Measurements from ENCODE around the gene ZNF471. TPM values are rescaled to one million over a fixed set of nuclear protein-coding genes. Genes with fewer than 3 reads are reported as not detected.

ZNF471 gene
- total RNA-seq, 1 donor from 2014 or later = 2.4 TPM

- H3K36me3 ChIP-seq (ENCODE audit: control insufficient read depth, insufficient read depth, low read length) = no peaks in the 10 kb centered on the region
- no peaks in the 10 kb centered on the region for H3K27me3 ChIP-seq (ENCODE audit: control insufficient read depth, insufficient read depth, low read length)
- DNase-seq (ENCODE audit: low read depth) = no peak
- no peak for TF ChIP-seq CTCF (IDR thresholded peaks at IDR 0.05; ENCODE audit: insufficient read depth, low read length, poor library complexity, severe bottlenecking)
- H3K4me3 ChIP-seq (ENCODE audit: low read depth, low read length) = peak within 1 kb of the TSS; percentile 56
Observed at GRCh38 chr19:56538761-56539263, 31.2 kb downstream of the ZNF471 start, which contains the start of gene ZFP28. Gene ZFP28 (plus strand): TSS chr19:56538948. CDS start chr19:56539019, 71 bp downstream.

DNA sequence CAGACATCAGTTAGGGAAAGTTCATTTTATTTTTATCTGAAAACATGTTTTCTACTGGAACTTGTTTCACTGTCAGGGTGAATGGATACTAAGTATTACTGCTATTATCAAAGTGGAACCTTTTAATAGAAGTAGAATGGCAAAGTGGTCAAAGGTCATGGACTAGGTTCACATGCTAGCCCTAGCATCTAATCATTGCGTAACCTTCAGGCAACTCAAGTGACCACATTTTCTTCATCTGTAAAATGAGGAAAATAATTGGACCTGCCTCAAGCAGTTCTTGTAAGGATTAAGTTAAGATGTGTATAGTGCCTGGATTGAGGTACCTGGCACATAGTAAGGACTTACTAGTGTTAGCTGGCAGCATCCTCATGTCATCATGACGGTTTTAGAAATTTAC lies 36.1 kb downstream of the ZNF471 start:
- Histone ChIP-seq H3K27me3 (ENCODE audit: control insufficient read depth, insufficient read depth, low read length) (no peaks in the 10 kb centered on the region), H3K4me3 (ENCODE audit: low read depth, low read length) (no peak overlapping the region), H3K36me3 (ENCODE audit: control insufficient read depth, insufficient read depth, low read length) (peaks cover 1% of the 10 kb centered on the region)
- no peak for DNase-seq (ENCODE audit: low read depth)
- TF ChIP-seq CTCF (IDR thresholded peaks at IDR 0.05; ENCODE audit: insufficient read depth, low read length, poor library complexity, severe bottlenecking) = no peak

DNA sequence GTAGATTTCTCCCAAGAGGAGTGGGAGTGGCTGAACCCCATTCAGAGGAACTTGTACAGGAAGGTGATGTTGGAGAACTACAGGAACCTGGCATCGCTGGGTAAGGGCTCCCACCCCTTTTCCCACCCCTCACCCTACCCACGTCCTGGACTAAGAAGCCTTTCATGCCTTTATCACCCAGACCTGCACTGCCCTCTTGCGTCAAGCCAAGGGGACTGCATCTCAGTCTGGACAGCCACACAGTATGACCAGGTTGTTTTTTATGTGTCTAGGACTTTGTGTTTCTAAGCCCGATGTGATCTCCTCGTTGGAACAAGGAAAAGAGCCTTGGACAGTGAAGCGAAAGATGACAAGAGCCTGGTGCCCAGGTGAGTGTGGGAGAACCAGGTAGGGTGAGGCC lies 39.9 kb downstream of the ZNF471 start:
- Histone ChIP-seq H3K4me3 (ENCODE audit: low read depth, low read length) (no peak overlapping the region), H3K27me3 (ENCODE audit: control insufficient read depth, insufficient read depth, low read length) (no peaks in the 10 kb centered on the region), H3K36me3 (ENCODE audit: control insufficient read depth, insufficient read depth, low read length) (peaks cover 6% of the 10 kb centered on the region)
- peak; percentile 9 for TF ChIP-seq CTCF (IDR thresholded peaks at IDR 0.05; ENCODE audit: insufficient read depth, low read length, poor library complexity, severe bottlenecking)
- DNase-seq (ENCODE audit: low read depth) = no peak

GRCh38 chr19:56554272-56554869 lies 46.7 kb downstream of the ZNF471 start:
- Histone ChIP-seq H3K4me3 (ENCODE audit: low read depth, low read length) (no peak overlapping the region), H3K27me3 (ENCODE audit: control insufficient read depth, insufficient read depth, low read length) (no peaks in the 10 kb centered on the region), H3K36me3 (ENCODE audit: control insufficient read depth, insufficient read depth, low read length) (peaks cover 5% of the 10 kb centered on the region)
- TF ChIP-seq CTCF (IDR thresholded peaks at IDR 0.05; ENCODE audit: insufficient read depth, low read length, poor library complexity, severe bottlenecking) = no peak
- no peak for DNase-seq (ENCODE audit: low read depth)

DNA sequence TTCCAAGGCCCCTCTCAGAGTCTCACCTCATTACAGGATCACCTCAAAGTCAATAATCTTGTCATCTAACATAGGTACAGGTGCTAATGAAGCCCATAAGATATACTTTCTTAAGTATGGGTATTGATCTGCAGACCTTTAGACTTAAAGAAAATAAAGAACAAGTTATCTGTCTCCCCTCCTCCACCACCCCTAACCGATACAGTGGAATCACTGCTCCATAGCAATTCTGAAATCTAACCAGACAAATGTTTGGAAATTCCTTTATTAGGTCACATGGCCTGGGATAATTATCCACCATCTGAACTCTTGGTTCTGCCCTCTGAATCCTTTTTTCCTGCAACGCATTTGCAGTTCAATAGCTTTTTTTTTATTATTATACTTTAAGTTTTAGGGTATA lies 55.1 kb downstream of the ZNF471 start:
- H3K36me3 ChIP-seq (ENCODE audit: control insufficient read depth, insufficient read depth, low read length) = no peaks in the 10 kb centered on the region
- DNase-seq (ENCODE audit: low read depth) = no peak
- no peaks in the 10 kb centered on the region for H3K27me3 ChIP-seq (ENCODE audit: control insufficient read depth, insufficient read depth, low read length)
- no peak for TF ChIP-seq CTCF (IDR thresholded peaks at IDR 0.05; ENCODE audit: insufficient read depth, low read length, poor library complexity, severe bottlenecking)
- no peak overlapping the region for H3K4me3 ChIP-seq (ENCODE audit: low read depth, low read length)

DNA sequence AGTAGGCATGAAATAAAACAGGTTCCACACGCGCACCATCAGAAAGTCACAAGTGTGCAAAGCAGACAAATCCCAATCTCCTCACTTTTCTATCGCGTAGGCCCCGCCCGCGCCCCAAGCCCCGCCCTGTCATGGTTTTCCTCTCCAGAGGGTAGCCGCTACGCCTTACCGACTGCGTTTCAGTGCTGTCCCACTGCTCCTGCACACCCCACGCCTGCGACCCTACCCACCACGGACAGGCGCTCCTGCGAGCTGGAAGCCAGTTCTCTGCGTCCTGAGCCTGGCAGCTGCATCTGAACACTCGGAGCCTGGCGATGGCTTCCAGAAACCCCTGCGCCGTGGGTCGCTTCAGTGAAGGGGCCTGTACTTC lies 59.2 kb downstream of the ZNF471 start:
- no peak for DNase-seq (ENCODE audit: low read depth)
- no peaks in the 10 kb centered on the region for H3K27me3 ChIP-seq (ENCODE audit: control insufficient read depth, insufficient read depth, low read length)

More for the DNA sequence above, 59.2 kb downstream of the ZNF471 start:
- Histone ChIP-seq H3K4me3 (ENCODE audit: low read depth, low read length) (peak overlapping the region; percentile 95), H3K36me3 (ENCODE audit: control insufficient read depth, insufficient read depth, low read length) (peaks cover 2% of the 10 kb centered on the region)
- TF ChIP-seq CTCF (IDR thresholded peaks at IDR 0.05; ENCODE audit: insufficient read depth, low read length, poor library complexity, severe bottlenecking) = no peak
